Ovary (tissue), 9 donors: ENCODE measurements around the gene TUBB4B. TPM values are rescaled to one million over a fixed set of nuclear protein-coding genes. Genes with fewer than 3 reads are reported as not detected.

Experiments used
- DNase-seq, 5 donors: peaks; one replicate each; pipeline ENCODE4 v3.0.0-alpha.2; 2019 to 2020
- H3K27ac ChIP-seq, 2 donors: fragments of 200-600 bp; one replicate each; pipeline versions ENCODE4 v1.5.1 to v1.8.0; 2019 to 2022
- H3K27me3 ChIP-seq: fragments of 200-600 bp; one replicate; pipeline ENCODE4 v1.8.0; 2022
- H3K36me3 ChIP-seq: fragments of 200-600 bp; sonication (generic); one replicate; pipeline ENCODE4 v1.5.1; 2019
- H3K4me1 ChIP-seq: one replicate; pipeline ENCODE4 v1.8.1; 2013; ENCODE audit warnings: mild to moderate bottlenecking, moderate library complexity; ENCODE audit not compliant: insufficient read depth
- H3K4me3 ChIP-seq: fragments of 200-600 bp; sonication (generic); one replicate; pipeline ENCODE4 v1.5.1; 2017
- H3K9me3 ChIP-seq, 2 donors: fragments of 200-600 bp in 1 of 2; sonication (generic) in 1 of 2; one replicate each; pipeline versions ENCODE4 v1.5.1 to v1.8.1; 2013 to 2019; ENCODE audit warnings: mild to moderate bottlenecking in 1 of 2, moderate library complexity in 1 of 2
- CTCF ChIP-seq, 3 donors: fragments of 450-650 bp in 2 of 3; fragments of 200-600 bp in 1 of 3; IDR thresholded peaks; one replicate each; pipeline versions ENCODE4 v1.5.1 to v1.8.0; 2016 to 2022; ENCODE audit warnings: antibody characterized with exemption in 3 of 3, mild to moderate bottlenecking in 1 of 3
- EP300 ChIP-seq: sonication (generic); formaldehyde crosslinking; IDR thresholded peaks from one replicate; pipeline ENCODE4 v1.6.1; 2017; ENCODE audit warnings: antibody characterized with exemption
- POLR2A ChIP-seq: fragments of 450-650 bp; IDR thresholded peaks from one replicate; pipeline ENCODE4 v1.6.1; 2017; ENCODE audit warnings: antibody characterized with exemption, mild to moderate bottlenecking, moderate library complexity
- WGBS, 3 donors: extraction: QIAGEN DNeasy Blood & Tissue Kit in 1 of 3; methylation state at CpG; one replicate each; pipeline versions ENCODE4 v1.1.5 to v1.1.7; 2013 to 2017; 5-methylcytosine and 5-hydroxymethylcytosine counted together
- intact Hi-C, 4 donors: fragments of 100-400 bp; cut with DNase I; formaldehyde crosslinking; loops; one replicate each; pipeline versions ENCODE4 v1.11.0 to v1.15.1; 2022 to 2023
- polyA plus RNA-seq, 2 donors: library from polyadenylated mRNA; stranded (reverse); fragments of 200-250 nt in 1 of 2; fragments of 350-450 nt in 1 of 2; fragmentation: Illumina TruSeq in 1 of 2; extraction: RNeasy Lipid Tissue Mini Kit (QIAGEN cat#74804) in 1 of 2; gene quantifications; one replicate each; pipeline ENCODE4 v1.2.3, GENCODE V29; 2013 to 2014
- total RNA-seq, 7 donors: library from RNA; depleted of rRNA in 2 of 7; stranded (reverse); fragments of >200 nt in 2 of 7; fragmentation: NEBNext Ultra II Directional in 3 of 7; extraction: Animal tissue kit (Norgen Biotek cat#: 25700) in 3 of 7; gene quantifications; one replicate each; pipeline versions ENCODE4 v1.1.0 to v1.2.4, GENCODE V29; 2016 to 2023
- donor health status: DM: no; HTN: no; CAD: no; lungs with moderate emphysema.
- donor health status: DM: no; HTN: no; CAD: no.
- donor health status: Bipolar disorder and iron deficiency.
- donor health status: DM: yes; HTN: yes; CAD: no.
- donor health status: DM: no; HTN: no; CAD: no.
- donor health status: DM: yes; HTN: yes; CAD: no.

TUBB4B gene
- total and polyA plus RNA-seq, 9 donors, result 62.8 to 234 (median 135) TPM

GRCh38 chr9:137251490-137252268 lies 10.6 kb downstream of the TUBB4B start:
- TF ChIP-seq EP300 (no peak), CTCF (IDR thresholded peaks at IDR 0.05) (no peak), POLR2A (no peak)
- Histone ChIP-seq H3K27ac (no peak overlapping the region), H3K36me3 (no peaks in the 10 kb centered on the region), H3K4me3 (no peak overlapping the region), H3K9me3 (no peaks in the 10 kb centered on the region), H3K4me1 (peaks cover 15% of the 10 kb centered on the region), H3K27me3 (no peaks in the 10 kb centered on the region)
- no peak for DNase-seq
- WGBS, 3 donors, result 82 to 87% (median 86%) methylated on average over 21 to 22 of the region's 22 CpGs
- intact Hi-C loops, result no loop called here

- 83 to 90% (median 85%) methylated on average over 33 to 35 of the region's 35 CpGs for WGBS, 3 donors
- H3K27me3 ChIP-seq, result no peaks in the 10 kb centered on the region
- H3K9me3 ChIP-seq, result no peaks in the 10 kb centered on the region
- peaks cover 15% of the 10 kb centered on the region for H3K4me1 ChIP-seq
- TF ChIP-seq EP300, result no peak
- TF ChIP-seq POLR2A, result no peak
- TF ChIP-seq CTCF (IDR thresholded peaks at IDR 0.05), result no peak
- intact Hi-C loops, result no loop called here
- H3K27ac ChIP-seq, result no peak overlapping the region
- no peak overlapping the region for H3K4me3 ChIP-seq
- H3K36me3 ChIP-seq, result no peaks in the 10 kb centered on the region
- DNase-seq, result no peak
Observed at GRCh38 chr9:137252555-137253506, 11.7 kb downstream of the TUBB4B start.

GRCh38 chr9:137253717-137254623 lies 12.9 kb downstream of the TUBB4B start:
- TF ChIP-seq EP300 (no peak), POLR2A (no peak), CTCF (IDR thresholded peaks at IDR 0.05) (no peak)
- Histone ChIP-seq H3K36me3 (no peaks in the 10 kb centered on the region), H3K27ac (no peak overlapping the region), H3K4me3 (peak overlapping the region; percentile 71), H3K27me3 (no peaks in the 10 kb centered on the region), H3K9me3 (no peaks in the 10 kb centered on the region), H3K4me1 (peaks cover 15% of the 10 kb centered on the region)
- intact Hi-C loops, result no loop called here
- DNase-seq, result no peak
- 44 to 49% (median 44%) methylated on average over 20 to 21 of the region's 21 CpGs for WGBS, 3 donors
